Natural killer cell treated with Interleukin-12 subunit alpha and Interleukin-12 subunit beta and Interleukin-15 and Interleukin-18, amount 100 ng/mL, for 72 hours (primary cell): Measurements from ENCODE around the gene MRPL11. TPM values are rescaled to one million over a fixed set of nuclear protein-coding genes. Genes with fewer than 3 reads are reported as not detected.
"Not testable (repeated sequence)": the region's sequence is repeated elsewhere in the genome, so short reads cannot be mapped to it uniquely, and the experiment has no call there.

Experiments
- ATAC-seq, 2 donors: fragments of 150-1000 bp; cut with Tn5 transposase in 1 of 2; sonication (Bioruptor Pico), chemical (Tn5 transposase) in 1 of 2; 2 replicates each; pipeline ENCODE4 v1.10.0; 2021
- DNase-seq: peaks from one replicate; pipeline ENCODE4 v3.0.0; 2022; ENCODE audit warnings: low spot score
- H3K27ac Mint-ChIP-seq, 2 donors: 1 replicate in 1 of 2; 2 replicates in 1 of 2; pipeline ENCODE4 v1.8.0; 2022; ENCODE audit warnings: mixed read lengths in 2 of 2, mild to moderate bottlenecking in 1 of 2, moderate library complexity in 1 of 2
- H3K27me3 Mint-ChIP-seq, 2 donors: 1 replicate in 1 of 2; 2 replicates in 1 of 2; pipeline ENCODE4 v1.8.0; 2022; ENCODE audit warnings: mixed read lengths in 2 of 2
- H3K36me3 Mint-ChIP-seq: one replicate; pipeline ENCODE4 v1.8.0; 2022; ENCODE audit warnings: mixed read lengths
- H3K4me1 Mint-ChIP-seq, 2 donors: 1 replicate in 1 of 2; 2 replicates in 1 of 2; pipeline ENCODE4 v1.8.0; 2022; ENCODE audit warnings: low read depth in 2 of 2, mixed read lengths in 2 of 2, mild to moderate bottlenecking in 1 of 2
- H3K4me3 Mint-ChIP-seq: one replicate; pipeline ENCODE4 v1.8.0; 2022; ENCODE audit warnings: mixed read lengths
- H3K9me3 Mint-ChIP-seq: 2 replicates; pipeline ENCODE4 v1.8.0; 2022; ENCODE audit warnings: mixed read lengths
- total RNA-seq, 2 donors: library from RNA; stranded (reverse); gene quantifications; one replicate each; pipeline ENCODE4 v1.2.3, GENCODE V29; 2022

Gene MRPL11
- total RNA-seq, 2 donors from 2014 or later: 58.7 to 112 TPM

DNA sequence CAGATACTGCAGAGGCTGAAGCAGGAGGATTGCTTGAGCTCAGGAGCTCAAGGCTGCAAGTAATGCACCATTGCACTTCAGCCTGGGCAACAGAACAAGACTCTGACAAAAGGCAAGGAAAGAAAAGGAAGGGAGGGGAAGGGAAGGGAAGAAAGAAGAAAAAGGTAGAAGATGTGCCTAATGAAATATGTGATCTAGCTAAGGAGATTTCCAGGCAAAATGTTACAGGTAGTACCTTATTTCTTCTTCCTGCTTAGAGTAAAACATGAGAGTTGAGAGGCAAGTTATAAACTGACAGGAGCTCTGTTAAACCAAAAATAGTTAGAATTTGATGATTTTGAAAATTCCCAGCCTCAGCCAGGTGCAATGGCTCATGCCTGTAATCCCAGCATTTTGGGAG, 23.4 kb upstream of the MRPL11 start:
- Mint-ChIP-seq H3K27me3 (peaks cover 0 to 6% of the 10 kb centered on the region in 2 donors), H3K27ac (no peak overlapping the region), H3K4me3 (no peak overlapping the region), H3K36me3 (no peaks in the 10 kb centered on the region), H3K9me3 (no peaks in the 10 kb centered on the region), H3K4me1 (peaks cover 5 to 8% of the 10 kb centered on the region in 2 donors)
- DNase-seq (no peak), ATAC-seq (no peak)

DNA sequence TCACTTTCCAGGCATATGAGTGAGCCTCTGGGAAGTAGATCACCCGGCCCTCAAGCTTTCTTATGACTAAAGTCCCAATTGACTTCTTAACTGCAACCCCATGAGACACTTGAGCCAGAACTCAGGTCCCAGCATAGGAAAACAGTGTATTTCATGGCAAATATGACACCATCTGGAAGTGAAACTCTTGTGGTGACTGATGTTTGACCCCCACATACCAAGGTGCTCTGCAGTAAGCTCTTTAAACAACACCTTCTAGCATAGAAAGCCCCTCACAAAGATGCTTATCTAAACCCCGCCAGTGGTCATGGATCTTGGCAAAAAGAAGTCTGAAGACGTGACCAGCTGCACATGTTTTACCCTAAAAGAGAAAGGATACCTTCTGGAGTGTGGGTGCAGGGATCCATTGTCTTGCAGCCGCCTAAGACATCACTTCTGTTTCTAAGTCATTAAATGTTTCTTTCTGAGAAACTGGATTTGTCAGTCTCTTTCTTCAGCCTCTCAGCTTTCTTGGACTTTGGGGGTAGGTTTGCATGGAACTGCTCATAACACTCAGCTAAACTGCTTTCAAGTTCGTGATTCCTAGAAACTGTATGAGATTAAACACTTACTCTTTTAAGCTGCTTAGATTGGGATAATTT, 20.6 kb upstream of the MRPL11 start:
- Mint-ChIP-seq H3K4me3 (no peak overlapping the region), H3K27ac (peak overlapping the region in 1 of 2 donors; percentile 37), H3K9me3 (no peaks in the 10 kb centered on the region), H3K36me3 (no peaks in the 10 kb centered on the region), H3K27me3 (peaks cover 6 to 9% of the 10 kb centered on the region in 2 donors), H3K4me1 (peaks cover 12 to 13% of the 10 kb centered on the region in 2 donors)
- no peak for ATAC-seq
- DNase-seq: no peak

GRCh38 chr11:66457826-66458225, 19.2 kb upstream of the MRPL11 start:
- no peak overlapping the region for H3K27ac Mint-ChIP-seq
- H3K4me1 Mint-ChIP-seq: peaks cover 13 to 19% of the 10 kb centered on the region in 2 donors
- no peak for ATAC-seq

DNA sequence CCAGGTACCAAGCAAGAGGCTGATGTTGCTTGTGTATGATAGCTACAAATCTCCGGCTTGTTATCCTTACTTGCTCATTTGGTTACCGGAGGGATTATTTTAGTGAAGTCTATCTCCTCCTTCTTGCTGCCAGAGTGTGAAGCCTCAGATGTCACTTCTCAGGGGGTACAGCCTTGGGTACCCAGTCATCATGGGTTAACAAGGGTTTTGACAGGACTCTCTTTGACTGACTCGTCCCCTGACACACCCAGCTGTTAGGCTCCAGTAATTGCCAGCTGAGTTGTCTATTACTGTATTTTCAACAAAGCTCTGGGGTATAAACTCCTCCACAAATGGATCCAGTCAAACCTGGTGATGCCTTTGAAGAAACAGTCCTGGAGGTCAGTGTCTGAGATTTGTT, 16.2 kb upstream of the MRPL11 start:
- DNase-seq (no peak), ATAC-seq (no peak)
- Mint-ChIP-seq H3K4me1 (peaks cover 13 to 17% of the 10 kb centered on the region in 2 donors), H3K4me3 (no peak overlapping the region), H3K27me3 (peaks cover 9 to 22% of the 10 kb centered on the region in 2 donors), H3K9me3 (no peaks in the 10 kb centered on the region), H3K27ac (peak overlapping the region in 1 of 2 donors; percentile 36), H3K36me3 (no peaks in the 10 kb centered on the region)

More at GRCh38 chr11:66457826-66458225, 19.2 kb upstream of the MRPL11 start:
- Mint-ChIP-seq H3K36me3 (no peaks in the 10 kb centered on the region), H3K27me3 (peaks cover 6 to 9% of the 10 kb centered on the region in 2 donors), H3K4me3 (no peak overlapping the region), H3K9me3 (no peaks in the 10 kb centered on the region)
- DNase-seq: no peak

- ATAC-seq: no peak
- Mint-ChIP-seq H3K36me3 (no peaks in the 10 kb centered on the region), H3K4me3 (no peak overlapping the region)
Observed at GRCh38 chr11:66454247-66454646, 15.6 kb upstream of the MRPL11 start.

GRCh38 chr11:66451663-66452062, 13.0 kb upstream of the MRPL11 start:
- ATAC-seq: no peak
- Mint-ChIP-seq H3K27me3 (peaks cover 3 to 27% of the 10 kb centered on the region in 2 donors), H3K4me3 (no peak overlapping the region), H3K9me3 (no peaks in the 10 kb centered on the region), H3K27ac (no peak overlapping the region), H3K4me1 (peaks cover 13 to 17% of the 10 kb centered on the region in 2 donors), H3K36me3 (no peaks in the 10 kb centered on the region)
- DNase-seq: no peak

More at GRCh38 chr11:66454247-66454646, 15.6 kb upstream of the MRPL11 start:
- Mint-ChIP-seq H3K27me3 (peaks cover 9 to 22% of the 10 kb centered on the region in 2 donors), H3K9me3 (no peaks in the 10 kb centered on the region), H3K4me1 (peaks cover 13 to 17% of the 10 kb centered on the region in 2 donors), H3K27ac (no peak overlapping the region)
- DNase-seq: no peak

DNA sequence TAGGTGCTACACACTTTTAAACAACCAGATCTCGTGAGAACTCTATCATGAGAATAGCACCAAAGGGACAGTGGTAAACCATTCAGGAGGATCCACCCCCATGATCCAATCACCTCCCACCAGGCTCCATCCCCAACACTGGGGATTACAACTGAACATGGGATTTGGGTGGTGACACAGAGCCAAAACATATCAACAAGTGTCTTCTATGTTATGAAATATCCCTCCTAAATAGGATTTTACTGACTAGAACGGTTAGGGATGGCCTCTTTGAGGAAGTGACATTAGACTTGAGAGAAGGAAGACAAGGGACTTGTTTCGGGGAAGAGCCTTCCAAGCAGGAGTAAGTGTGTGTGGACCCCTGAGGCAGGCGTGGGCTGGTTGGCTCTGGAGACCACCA, 11.9 kb upstream of the MRPL11 start:
- DNase-seq (no peak), ATAC-seq (no peak)
- Mint-ChIP-seq H3K4me1 (peaks cover 13 to 17% of the 10 kb centered on the region in 2 donors), H3K4me3 (no peak overlapping the region), H3K27me3 (peaks cover 5 to 27% of the 10 kb centered on the region in 2 donors), H3K27ac (no peak overlapping the region), H3K36me3 (no peaks in the 10 kb centered on the region), H3K9me3 (no peaks in the 10 kb centered on the region)

DNA sequence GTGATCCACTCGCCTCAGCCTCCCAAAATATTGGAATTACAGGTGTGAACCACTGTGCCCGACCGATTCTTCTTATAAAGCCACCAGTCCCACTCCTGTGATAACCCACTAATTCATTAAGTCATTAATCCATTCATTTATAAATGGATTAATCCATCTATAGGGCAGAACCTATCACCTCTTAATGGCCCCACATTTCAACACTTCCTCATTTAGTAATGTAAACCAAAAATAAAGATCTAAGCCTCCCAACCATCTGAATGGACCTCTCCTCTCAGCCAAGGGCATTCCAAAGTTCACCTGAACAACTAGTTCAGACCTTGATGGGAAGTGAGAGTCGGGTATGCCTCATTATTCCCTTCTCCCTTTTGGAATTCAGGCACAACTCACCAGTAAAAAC, 9.9 kb upstream of the MRPL11 start:
- H3K36me3 Mint-ChIP-seq: peaks cover 6% of the 10 kb centered on the region
- no peak for DNase-seq
- peaks cover 3% of the 10 kb centered on the region for H3K9me3 Mint-ChIP-seq
- ATAC-seq: no peak
- no peak overlapping the region for H3K4me3 Mint-ChIP-seq
- H3K27me3 Mint-ChIP-seq: peaks cover 5 to 26% of the 10 kb centered on the region in 2 donors
- no peaks in the 10 kb centered on the region for H3K4me1 Mint-ChIP-seq
- H3K27ac Mint-ChIP-seq: no peak overlapping the region

- H3K27me3 Mint-ChIP-seq: peaks cover 5 to 24% of the 10 kb centered on the region in 2 donors
- no peaks in the 10 kb centered on the region for H3K4me1 Mint-ChIP-seq
- peaks cover 9% of the 10 kb centered on the region for H3K36me3 Mint-ChIP-seq
Observed at GRCh38 chr11:66447012-66447411, 8.4 kb upstream of the MRPL11 start.

GRCh38 chr11:66443602-66444001, 5.0 kb upstream of the MRPL11 start:
- H3K4me3 Mint-ChIP-seq: no peak overlapping the region
- peaks cover 0 to 5% of the 10 kb centered on the region in 2 donors for H3K4me1 Mint-ChIP-seq
- peaks cover 9% of the 10 kb centered on the region for H3K36me3 Mint-ChIP-seq
- ATAC-seq (no peak), DNase-seq (no peak)
- peaks cover 5 to 11% of the 10 kb centered on the region in 2 donors for H3K27me3 Mint-ChIP-seq
- peaks cover 6% of the 10 kb centered on the region for H3K9me3 Mint-ChIP-seq
- no peak overlapping the region for H3K27ac Mint-ChIP-seq

More at GRCh38 chr11:66447012-66447411, 8.4 kb upstream of the MRPL11 start:
- no peak overlapping the region for H3K4me3 Mint-ChIP-seq
- DNase-seq (no peak), ATAC-seq (no peak)
- peaks cover 6% of the 10 kb centered on the region for H3K9me3 Mint-ChIP-seq
- no peak overlapping the region for H3K27ac Mint-ChIP-seq

GRCh38 chr11:66440940-66441282, 2.3 kb upstream of the MRPL11 start:
- peaks cover 13% of the 10 kb centered on the region for H3K36me3 Mint-ChIP-seq
- H3K27ac Mint-ChIP-seq: not testable (repeated sequence)
- peaks cover 8 to 11% of the 10 kb centered on the region in 2 donors for H3K4me1 Mint-ChIP-seq

GRCh38 chr11:66440101-66440939, 1.7 kb upstream of the MRPL11 start:
- H3K9me3 Mint-ChIP-seq, DNase-seq, ATAC-seq, H3K4me3 Mint-ChIP-seq, H3K27ac Mint-ChIP-seq, H3K27me3 Mint-ChIP-seq: not testable (repeated sequence)
- Mint-ChIP-seq H3K4me1 (peaks cover 8 to 11% of the 10 kb centered on the region in 2 donors), H3K36me3 (peaks cover 13% of the 10 kb centered on the region)

More at GRCh38 chr11:66440940-66441282, 2.3 kb upstream of the MRPL11 start:
- not testable (repeated sequence) for ATAC-seq, DNase-seq, H3K9me3 Mint-ChIP-seq, H3K27me3 Mint-ChIP-seq, H3K4me3 Mint-ChIP-seq

DNA sequence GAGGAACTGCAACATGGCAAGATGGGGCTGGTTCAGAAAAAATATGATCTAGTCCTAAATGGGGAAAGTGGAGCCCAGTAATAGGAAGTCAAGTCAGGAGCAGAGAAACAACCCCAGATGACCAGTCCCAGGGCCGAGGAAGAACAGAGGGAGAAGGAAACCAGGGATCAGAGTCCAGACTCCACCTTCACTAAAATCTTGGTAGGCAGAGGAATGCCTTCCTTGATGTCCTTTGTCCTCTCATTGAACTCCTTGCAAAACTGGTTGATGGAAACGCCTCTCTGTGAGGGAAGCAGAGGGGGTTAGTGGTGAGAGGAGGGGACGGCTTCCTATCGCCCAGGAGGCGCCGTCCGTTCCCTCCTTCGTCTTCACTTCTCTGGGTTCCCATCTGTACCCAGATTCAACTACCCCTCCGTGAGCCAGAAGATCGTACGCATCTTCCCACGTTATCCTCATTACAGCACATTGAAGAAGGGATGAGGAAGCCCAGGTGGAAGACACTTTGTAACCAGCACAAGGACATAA, 607 bp downstream of the MRPL11 start:
- Mint-ChIP-seq H3K27ac (peak overlapping the region; percentile 93 to 94), H3K27me3 (no peaks in the 10 kb centered on the region), H3K36me3 (peaks cover 6% of the 10 kb centered on the region), H3K9me3 (no peaks in the 10 kb centered on the region), H3K4me3 (peak overlapping the region; percentile 98), H3K4me1 (peaks cover 8 to 11% of the 10 kb centered on the region in 2 donors)
- no peak for DNase-seq
- ATAC-seq: no peak

DNA sequence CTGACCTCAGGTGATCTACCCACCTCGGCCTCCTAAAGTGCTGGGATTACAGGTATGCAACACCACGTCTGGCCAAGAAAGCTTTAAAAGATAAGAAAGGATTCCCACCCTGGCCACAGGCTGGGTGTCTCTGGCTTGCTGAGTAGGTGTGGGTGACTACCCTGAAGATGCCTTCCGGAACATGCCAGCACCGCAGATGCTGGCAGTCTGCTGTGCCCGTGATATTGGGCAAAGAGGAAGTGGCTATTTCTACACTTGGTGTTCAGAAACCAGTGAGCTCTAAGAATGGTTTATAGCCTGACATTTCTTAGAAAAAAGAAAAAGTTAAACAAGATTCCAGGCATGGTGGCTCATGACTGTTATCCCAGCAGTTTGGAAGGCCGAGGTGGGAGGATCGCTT, 6.1 kb downstream of the MRPL11 start:
- H3K4me1 Mint-ChIP-seq: peaks cover under 1 to 6% of the 10 kb centered on the region in 2 donors
- H3K27ac Mint-ChIP-seq: no peak overlapping the region
- no peak overlapping the region for H3K4me3 Mint-ChIP-seq
- ATAC-seq (no peak), DNase-seq (no peak)
- H3K27me3 Mint-ChIP-seq: no peaks in the 10 kb centered on the region
- no peaks in the 10 kb centered on the region for H3K9me3 Mint-ChIP-seq
- peaks cover 15% of the 10 kb centered on the region for H3K36me3 Mint-ChIP-seq
